Smooth muscle cell (in vitro differentiated cells): ENCODE data around the gene SETX. TPM values are rescaled to one million over a fixed set of nuclear protein-coding genes. Genes with fewer than 3 reads are reported as not detected.

Experiments
- DNase-seq: peaks from one replicate; lab custom pipeline; 2025; ENCODE audit not compliant: unreplicated experiment; lab: John Stamatoyannopoulos, UW
- H2AFZ ChIP-seq: fragments of 200-600 bp; sonication (generic); 2 replicates; pipeline ENCODE4 v1.6.0; 2016; ENCODE audit warnings: antibody characterized with exemption, low read depth, mild to moderate bottlenecking
- H3F3A ChIP-seq: fragments of 200-600 bp; sonication (generic); 2 replicates; pipeline ENCODE4 v1.6.0; 2017; ENCODE audit warnings: antibody characterized with exemption, low read depth
- H3K27ac ChIP-seq: fragments of 200-600 bp; sonication (generic); 2 replicates; pipeline ENCODE4 v1.5.1; 2016; ENCODE audit warnings: low read depth, mild to moderate bottlenecking
- H3K27me3 ChIP-seq: fragments of 200-600 bp; sonication (generic); 2 replicates; pipeline ENCODE4 v1.6.1; 2016; ENCODE audit warnings: low read depth, mild to moderate bottlenecking
- H3K36me3 ChIP-seq: fragments of 200-600 bp; sonication (generic); 2 replicates; pipeline ENCODE4 v1.5.1; 2016; ENCODE audit warnings: low read depth
- H3K4me1 ChIP-seq: fragments of 200-600 bp; sonication (generic); 2 replicates; pipeline ENCODE4 v1.5.1; 2016; ENCODE audit warnings: low read depth
- H3K4me2 ChIP-seq: fragments of 200-600 bp; sonication (generic); 2 replicates; pipeline ENCODE4 v1.6.0; 2016; ENCODE audit warnings: mild to moderate bottlenecking
- H3K4me3 ChIP-seq: fragments of 200-600 bp; sonication (generic); 2 replicates; pipeline ENCODE4 v1.5.1; 2016; ENCODE audit warnings: mild to moderate bottlenecking
- H3K79me2 ChIP-seq: fragments of 200-600 bp; sonication (generic); 2 replicates; pipeline ENCODE4 v1.6.0; 2016; ENCODE audit warnings: low read depth, mild to moderate bottlenecking
- H3K9ac ChIP-seq: fragments of 200-600 bp; sonication (generic); 2 replicates; pipeline ENCODE4 v1.6.0; 2016; ENCODE audit warnings: low read depth
- H3K9me3 ChIP-seq: fragments of 200-600 bp; sonication (generic); replicated peaks from 2 replicates; pipeline ENCODE4 v1.5.1; 2016; ENCODE audit warnings: low read depth
- H4K20me1 ChIP-seq: fragments of 200-600 bp; sonication (generic); 2 replicates; pipeline ENCODE4 v1.6.0; 2016; ENCODE audit warnings: low read depth
- CTCF ChIP-seq: fragments of 200-600 bp; sonication (generic); IDR thresholded peaks from 2 replicates; pipeline ENCODE4 v1.5.1; 2017; ENCODE audit warnings: borderline replicate concordance, mild to moderate bottlenecking, antibody characterized with exemption; ENCODE audit not compliant: insufficient read depth, poor library complexity, severe bottlenecking
- WGBS: methylation state at CpG from one replicate; pipeline ENCODE4 v1.1.7; 2016; ENCODE audit warnings: low lambda C conversion rate; 5-methylcytosine and 5-hydroxymethylcytosine counted together
- polyA plus RNA-seq: library from polyadenylated mRNA; unstranded; fragments of >200 nt; fragmentation: Nextera tagmentation; extraction: Ambion mirVana; gene quantifications from 2 replicates; pipeline ENCODE4 v1.2.1, GENCODE V29; 2016
- total RNA-seq: library from RNA; depleted of rRNA; stranded (reverse); fragments of >200 nt; gene quantifications from 2 replicates; pipeline ENCODE4 v1.2.3, GENCODE V29; 2014

The SETX gene
- total and polyA plus RNA-seq, 2 experiments from 2014 or later = 11.4 to 50.9 TPM

GRCh38 chr9:132230605-132231004, 124.2 kb downstream of the SETX start:
- TF ChIP-seq CTCF = no peak
- WGBS = 89% methylated on average over 4 of the region's 4 CpGs
- no peak overlapping the region for H3K9ac ChIP-seq
- no peak overlapping the region for H3K4me3 ChIP-seq
- H3K4me2 ChIP-seq = no peak overlapping the region
- H3K9me3 ChIP-seq = no peaks in the 10 kb centered on the region
- peaks cover 3% of the 10 kb centered on the region for H3K27me3 ChIP-seq
- H2AFZ ChIP-seq = no peak overlapping the region
- H3K27ac ChIP-seq = no peak overlapping the region
- no peaks in the 10 kb centered on the region for H3K4me1 ChIP-seq
- H3K79me2 ChIP-seq = no peaks in the 10 kb centered on the region
- H3K36me3 ChIP-seq = no peaks in the 10 kb centered on the region
- DNase-seq = no peak
- H4K20me1 ChIP-seq = no peaks in the 10 kb centered on the region
- no peaks in the 10 kb centered on the region for H3F3A ChIP-seq

- H3K36me3 ChIP-seq = no peaks in the 10 kb centered on the region
- H3K27ac ChIP-seq = no peak overlapping the region
- no peaks in the 10 kb centered on the region for H3K79me2 ChIP-seq
- H2AFZ ChIP-seq = no peak overlapping the region
- no peak overlapping the region for H3K4me3 ChIP-seq
- H3K4me1 ChIP-seq = no peaks in the 10 kb centered on the region
- H3K9me3 ChIP-seq = no peaks in the 10 kb centered on the region
- WGBS = 84% methylated on average over 12 of the region's 12 CpGs
- no peaks in the 10 kb centered on the region for H4K20me1 ChIP-seq
- H3K4me2 ChIP-seq = no peak overlapping the region
- H3F3A ChIP-seq = no peaks in the 10 kb centered on the region
- H3K9ac ChIP-seq = no peak overlapping the region
- TF ChIP-seq CTCF = no peak
- DNase-seq = no peak
- H3K27me3 ChIP-seq = peaks cover 6% of the 10 kb centered on the region
Measured at GRCh38 chr9:132228062-132228461, 126.7 kb downstream of the SETX start.

- no peaks in the 10 kb centered on the region for H3K36me3 ChIP-seq
- no peak overlapping the region for H3K27ac ChIP-seq
- no peak overlapping the region for H3K4me3 ChIP-seq
- no peak for TF ChIP-seq CTCF
- no peaks in the 10 kb centered on the region for H3F3A ChIP-seq
- WGBS = 87% methylated on average over 34 of the region's 34 CpGs
- no peak overlapping the region for H2AFZ ChIP-seq
- no peak for DNase-seq
- no peaks in the 10 kb centered on the region for H3K79me2 ChIP-seq
- no peaks in the 10 kb centered on the region for H3K9me3 ChIP-seq
- no peaks in the 10 kb centered on the region for H3K4me1 ChIP-seq
- no peaks in the 10 kb centered on the region for H4K20me1 ChIP-seq
- peaks cover 6% of the 10 kb centered on the region for H3K27me3 ChIP-seq
- H3K4me2 ChIP-seq = no peak overlapping the region
- H3K9ac ChIP-seq = no peak overlapping the region
Measured at GRCh38 chr9:132226571-132227430, 128.0 kb downstream of the SETX start.

- Histone ChIP-seq H3K79me2 (no peaks in the 10 kb centered on the region), H3F3A (no peaks in the 10 kb centered on the region), H2AFZ (no peak overlapping the region), H3K27me3 (peaks cover 12% of the 10 kb centered on the region), H3K36me3 (no peaks in the 10 kb centered on the region), H3K4me3 (no peak overlapping the region), H3K4me1 (no peaks in the 10 kb centered on the region), H3K9ac (no peak overlapping the region), H3K9me3 (no peaks in the 10 kb centered on the region), H3K4me2 (no peak overlapping the region), H4K20me1 (no peaks in the 10 kb centered on the region), H3K27ac (no peak overlapping the region)
- DNase-seq = no peak
- 95% methylated on average over 3 of the region's 3 CpGs for WGBS
- TF ChIP-seq CTCF = no peak
Measured at GRCh38 chr9:132224645-132225044, 130.1 kb downstream of the SETX start.
